B cell (primary cell): Measurements from ENCODE around the gene EARS2. TPM values are rescaled to one million over a fixed set of nuclear protein-coding genes. Genes with fewer than 3 reads are reported as not detected.

Experiments used
- ATAC-seq: fragments of 200-7000 bp; cut with Tn5 transposase; one replicate; pipeline ENCODE4 v1.10.0; 2021; ENCODE audit warnings: low read depth, mild to moderate bottlenecking, moderate number of reproducible peaks, moderate library complexity
- CTCF ChIA-PET: fragments of 350-600 bp; sonication (Branson Sonifier 250); formaldehyde crosslinking; loops from one replicate; lab custom pipeline; 2021; ENCODE audit warnings: antibody characterized with exemption, inconsistent platforms; lab: Charles Lee
- POLR2A ChIA-PET: fragments of 350-600 bp; sonication (Branson Sonifier 250); formaldehyde crosslinking; loops from one replicate; lab custom pipeline; 2021; ENCODE audit warnings: antibody characterized with exemption; lab: Charles Lee
- DNase-seq: peaks from one replicate; pipeline ENCODE4 v3.0.0; 2013
- H2AFZ ChIP-seq: 2 replicates; pipeline ENCODE4 v1.6.1; 2012; ENCODE audit warnings: mild to moderate bottlenecking, low read depth, low read length; ENCODE audit not compliant: insufficient read depth, poor library complexity, severe bottlenecking
- H3K27ac ChIP-seq, 2 donors: 1 replicate in 1 of 2; 2 replicates in 1 of 2; pipeline ENCODE4 v1.5.1; 2012 to 2013; ENCODE audit warnings: low read length in 2 of 2, mild to moderate bottlenecking in 2 of 2, moderate library complexity in 1 of 2
- H3K27me3 ChIP-seq, 4 experiments: fragments of 200-600 bp in 1 of 4; sonication (generic) in 1 of 4; replicated peaks in 1 of 4; 1 replicate in 2 of 4; 2 replicates in 2 of 4; pipeline versions ENCODE4 v1.6.1 to v1.7.0; 2013 to 2016; ENCODE audit warnings: low read length in 3 of 4, mild to moderate bottlenecking in 2 of 4, mixed read lengths in 1 of 4, moderate library complexity in 1 of 4; ENCODE audit not compliant: insufficient read depth in 4 of 4, control insufficient read depth in 3 of 4; ENCODE audit errors: control extremely low read depth in 1 of 4
- H3K36me3 ChIP-seq, 2 experiments: replicated peaks in 1 of 2; 1 replicate in 1 of 2; 2 replicates in 1 of 2; pipeline versions ENCODE4 v1.6.1 to v1.7.1; 2013; ENCODE audit warnings: low read length in 1 of 2; ENCODE audit not compliant: insufficient read depth in 2 of 2, control insufficient read depth in 1 of 2; ENCODE audit errors: control extremely low read depth in 1 of 2, extremely low read depth in 1 of 2
- H3K4me1 ChIP-seq, 2 donors: fragments of 200-600 bp in 1 of 2; sonication (generic) in 1 of 2; 1 replicate in 1 of 2; 2 replicates in 1 of 2; pipeline versions ENCODE4 v1.5.1 to v1.6.1; 2013 to 2017; ENCODE audit warnings: low read length in 2 of 2; ENCODE audit not compliant: control insufficient read depth in 2 of 2, insufficient read depth in 2 of 2
- H3K4me2 ChIP-seq: replicated peaks from 2 replicates; pipeline ENCODE3; 2012; ENCODE audit warnings: mild to moderate bottlenecking, low read depth, low read length; ENCODE audit not compliant: poor library complexity, severe bottlenecking
- H3K4me3 ChIP-seq, 5 experiments: fragments of 200-600 bp in 1 of 5; sonication (generic) in 1 of 5; 1 replicate in 3 of 5; 2 replicates in 2 of 5; pipeline versions ENCODE4 v1.5.1 to v1.7.0; 2011 to 2016; ENCODE audit warnings: low read length in 4 of 5, mild to moderate bottlenecking in 4 of 5, low read depth in 2 of 5, control low read depth in 1 of 5, moderate library complexity in 1 of 5; ENCODE audit not compliant: insufficient read depth in 1 of 5; ENCODE audit errors: control extremely low read depth in 1 of 5, extremely low read depth in 1 of 5
- H3K79me2 ChIP-seq: fragments of 200-600 bp; sonication (generic); one replicate; pipeline ENCODE4 v1.6.0; 2016; ENCODE audit warnings: low read length; ENCODE audit not compliant: control insufficient read depth, insufficient read depth
- H3K9ac ChIP-seq: fragments of 200-600 bp; sonication (generic); 2 replicates; pipeline ENCODE4 v1.6.1; 2017; ENCODE audit warnings: mild to moderate bottlenecking, low read length, moderate library complexity
- H3K9me3 ChIP-seq, 3 donors: one replicate each; pipeline versions ENCODE4 v1.6.1 to v1.7.1; 2013; ENCODE audit warnings: low read length in 2 of 3; ENCODE audit not compliant: control insufficient read depth in 2 of 3, insufficient read depth in 1 of 3; ENCODE audit errors: control extremely low read depth in 1 of 3
- H4K20me1 ChIP-seq: 2 replicates; pipeline ENCODE4 v1.6.0; 2012; ENCODE audit warnings: mild to moderate bottlenecking, low read length; ENCODE audit not compliant: insufficient read depth, control insufficient read depth, poor library complexity, severe bottlenecking
- H3K27ac Mint-ChIP-seq: one replicate; pipeline ENCODE4 v1.8.0; 2021; ENCODE audit warnings: mixed read lengths
- H3K27me3 Mint-ChIP-seq: one replicate; pipeline ENCODE4 v1.8.0; 2021; ENCODE audit warnings: mixed read lengths
- H3K4me1 Mint-ChIP-seq: one replicate; pipeline ENCODE4 v1.8.0; 2021; ENCODE audit warnings: mixed read lengths
- H3K4me3 Mint-ChIP-seq: one replicate; pipeline ENCODE4 v1.8.0; 2021; ENCODE audit warnings: mixed read lengths
- H3K9me3 Mint-ChIP-seq: one replicate; pipeline ENCODE4 v1.8.0; 2022; ENCODE audit warnings: mixed read lengths; ENCODE audit not compliant: insufficient read depth
- CTCF ChIP-seq: fragments of 200-600 bp; IDR thresholded peaks from one replicate; pipeline ENCODE4 v1.8.0; 2022; ENCODE audit warnings: antibody characterized with exemption, mild to moderate bottlenecking
- EZH2 ChIP-seq: IDR thresholded peaks from 2 replicates; pipeline ENCODE4 v1.6.1; 2012; ENCODE audit warnings: borderline replicate concordance, low read depth, mild to moderate bottlenecking, moderate library complexity, low read length; ENCODE audit not compliant: insufficient read depth, poor library complexity, severe bottlenecking
- WGBS: methylation state at CpG from one replicate; pipeline ENCODE4 v1.1.5; 2013; ENCODE audit warnings: missing lambda C conversion rate; ENCODE audit not compliant: insufficient coverage; 5-methylcytosine and 5-hydroxymethylcytosine counted together
- intact Hi-C: fragments of 100-400 bp; cut with micrococcal nuclease; formaldehyde crosslinking; loops from one replicate; pipeline ENCODE4 v1.10.0; 2022
- polyA plus RNA-seq: library from polyadenylated mRNA; depleted of rRNA; stranded (reverse); fragments of >200 nt; gene quantifications from 2 replicates; pipeline ENCODE4 v1.2.3, GENCODE V29; 2012
- total RNA-seq, 2 donors: library from RNA; stranded (reverse); fragments of 120-200 nt in 1 of 2; gene quantifications; 1 replicate in 1 of 2; 2 replicates in 1 of 2; pipeline versions ENCODE4 v1.2.3 to v1.2.4, GENCODE V29; 2013 to 2022

The EARS2 gene
- total and polyA plus RNA-seq, 2 donors (not counting 1 experiment from before 2014, with no cell fraction given), result 14.6 to 15.1 TPM

- WGBS, result 86% methylated on average over 14 of the region's 14 CpGs
- H2AFZ ChIP-seq, result no peak overlapping the region
- no peaks in the 10 kb centered on the region for H3K9me3 ChIP-seq
- H3K4me1 ChIP-seq, result no peaks in the 10 kb centered on the region
- no peak overlapping the region for H3K9ac ChIP-seq
- intact Hi-C loops, result no loop called here
- H3K4me3 Mint-ChIP-seq, result peak overlapping the region; percentile 11
- peaks cover 3% of the 10 kb centered on the region for H3K4me1 Mint-ChIP-seq
- peaks cover 4 to 94% of the 10 kb centered on the region in 2 experiments for H3K36me3 ChIP-seq
- H3K27ac ChIP-seq, result peak overlapping the region in 1 of 2 donors; percentile 59
- TF ChIP-seq CTCF, result no peak
- no peak for TF ChIP-seq EZH2
- H3K27me3 ChIP-seq, result no peaks in the 10 kb centered on the region
- H3K79me2 ChIP-seq, result peaks cover 76% of the 10 kb centered on the region
- H3K9me3 Mint-ChIP-seq, result no peaks in the 10 kb centered on the region
- POLR2A ChIA-PET, result interaction anchor here (0.6 kb wide), 1 partner anchor 21 kb away, joined by 3 read pairs; no protein-coding TSS in a partner anchor
- no peak overlapping the region for H3K4me3 ChIP-seq
- CTCF ChIA-PET, result no interaction called here
- ATAC-seq, result peak; percentile 48
- peak overlapping the region; percentile 63 for H3K27ac Mint-ChIP-seq
- peaks cover 96% of the 10 kb centered on the region for H4K20me1 ChIP-seq
- DNase-seq, result peak; percentile 35
- H3K4me2 ChIP-seq, result no peak overlapping the region
- H3K27me3 Mint-ChIP-seq, result no peaks in the 10 kb centered on the region
Observed at GRCh38 chr16:23482778-23483177, 74.4 kb downstream of the EARS2 start.

- peaks cover 8 to 95% of the 10 kb centered on the region in 2 experiments for H3K36me3 ChIP-seq
- ChIA-PET CTCF (interaction anchor here (1.2 to 1.4 kb wide), 3 partner anchors 11 to 45 kb away, joined by 3 to 5 read pairs (median 3); no protein-coding TSS in a partner anchor), POLR2A (no interaction called here)
- H3K4me1 ChIP-seq, result peaks cover 0 to 5% of the 10 kb centered on the region in 2 donors
- peaks cover 56% of the 10 kb centered on the region for H3K79me2 ChIP-seq
- no peak for TF ChIP-seq EZH2
- TF ChIP-seq CTCF, result no peak
- no peak overlapping the region for H3K27ac ChIP-seq
- Mint-ChIP-seq H3K27ac (peak overlapping the region; percentile 41), H3K4me3 (no peak overlapping the region), H3K27me3 (no peaks in the 10 kb centered on the region), H3K9me3 (no peaks in the 10 kb centered on the region), H3K4me1 (peaks cover 10% of the 10 kb centered on the region)
- intact Hi-C loops, result no loop called here
- no peaks in the 10 kb centered on the region for H3K9me3 ChIP-seq
- no peak overlapping the region for H3K9ac ChIP-seq
- peaks cover 96% of the 10 kb centered on the region for H4K20me1 ChIP-seq
- no peak overlapping the region for H2AFZ ChIP-seq
- WGBS, result 98% methylated on average over 4 of the region's 4 CpGs
- ATAC-seq (no peak), DNase-seq (no peak)
- no peak overlapping the region for H3K4me3 ChIP-seq
- no peaks in the 10 kb centered on the region for H3K27me3 ChIP-seq
- no peak overlapping the region for H3K4me2 ChIP-seq
Observed at GRCh38 chr16:23480257-23480656, 76.9 kb downstream of the EARS2 start.
